ENCODE data around the gene CSTB. TPM values are rescaled to one million over a fixed set of nuclear protein-coding genes. Genes with fewer than 3 reads are reported as not detected.

The CSTB gene
- total RNA-seq, 4 donors from 2014 or later = 17.5 to 39.9 (median 27.9) TPM

- WGBS = 98% methylated on average over 9 of the region's 19 CpGs
- H3K4me3 ChIP-seq = no peak overlapping the region
- H3K27ac ChIP-seq = no peak overlapping the region
- H3K4me1 ChIP-seq = peaks cover 41% of the 10 kb centered on the region
- H3K27me3 ChIP-seq = no peaks in the 10 kb centered on the region
- H3K36me3 ChIP-seq = peaks cover 44% of the 10 kb centered on the region
- no peak for TF ChIP-seq POLR2AphosphoS5 (IDR thresholded peaks at IDR 0.05)
- TF ChIP-seq, protein P1, sequence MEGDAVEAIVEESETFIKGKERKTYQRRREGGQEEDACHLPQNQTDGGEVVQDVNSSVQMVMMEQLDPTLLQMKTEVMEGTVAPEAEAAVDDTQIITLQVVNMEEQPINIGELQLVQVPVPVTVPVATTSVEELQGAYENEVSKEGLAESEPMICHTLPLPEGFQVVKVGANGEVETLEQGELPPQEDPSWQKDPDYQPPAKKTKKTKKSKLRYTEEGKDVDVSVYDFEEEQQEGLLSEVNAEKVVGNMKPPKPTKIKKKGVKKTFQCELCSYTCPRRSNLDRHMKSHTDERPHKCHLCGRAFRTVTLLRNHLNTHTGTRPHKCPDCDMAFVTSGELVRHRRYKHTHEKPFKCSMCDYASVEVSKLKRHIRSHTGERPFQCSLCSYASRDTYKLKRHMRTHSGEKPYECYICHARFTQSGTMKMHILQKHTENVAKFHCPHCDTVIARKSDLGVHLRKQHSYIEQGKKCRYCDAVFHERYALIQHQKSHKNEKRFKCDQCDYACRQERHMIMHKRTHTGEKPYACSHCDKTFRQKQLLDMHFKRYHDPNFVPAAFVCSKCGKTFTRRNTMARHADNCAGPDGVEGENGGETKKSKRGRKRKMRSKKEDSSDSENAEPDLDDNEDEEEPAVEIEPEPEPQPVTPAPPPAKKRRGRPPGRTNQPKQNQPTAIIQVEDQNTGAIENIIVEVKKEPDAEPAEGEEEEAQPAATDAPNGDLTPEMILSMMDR (IDR thresholded peaks at IDR 0.05) = no peak
- TF ChIP-seq POLR2A (IDR thresholded peaks at IDR 0.05) = no peak
- TF ChIP-seq EP300 (IDR thresholded peaks at IDR 0.05) = no peak
- no peaks in the 10 kb centered on the region for H3K9me3 ChIP-seq
- no peak for DNase-seq (ENCODE audit: low spot score in 2 of 2)
Observed at GRCh38 chr21:43759651-43760050, 16.5 kb downstream of the CSTB start.

GRCh38 chr21:43758811-43759210, 17.3 kb downstream of the CSTB start:
- Histone ChIP-seq H3K27ac (peak overlapping the region; percentile 60), H3K36me3 (peaks cover 53% of the 10 kb centered on the region), H3K27me3 (no peaks in the 10 kb centered on the region), H3K4me3 (no peak overlapping the region), H3K9me3 (no peaks in the 10 kb centered on the region), H3K4me1 (peaks cover 41% of the 10 kb centered on the region)
- DNase-seq (ENCODE audit: low spot score in 2 of 2) = no peak
- 59% methylated on average over 10 of the region's 10 CpGs for WGBS
- no peak for TF ChIP-seq POLR2AphosphoS5 (IDR thresholded peaks at IDR 0.05)
- TF ChIP-seq POLR2A (IDR thresholded peaks at IDR 0.05) = no peak
- TF ChIP-seq, protein P1 (IDR thresholded peaks at IDR 0.05) = no peak
- no peak for TF ChIP-seq EP300 (IDR thresholded peaks at IDR 0.05)

DNA sequence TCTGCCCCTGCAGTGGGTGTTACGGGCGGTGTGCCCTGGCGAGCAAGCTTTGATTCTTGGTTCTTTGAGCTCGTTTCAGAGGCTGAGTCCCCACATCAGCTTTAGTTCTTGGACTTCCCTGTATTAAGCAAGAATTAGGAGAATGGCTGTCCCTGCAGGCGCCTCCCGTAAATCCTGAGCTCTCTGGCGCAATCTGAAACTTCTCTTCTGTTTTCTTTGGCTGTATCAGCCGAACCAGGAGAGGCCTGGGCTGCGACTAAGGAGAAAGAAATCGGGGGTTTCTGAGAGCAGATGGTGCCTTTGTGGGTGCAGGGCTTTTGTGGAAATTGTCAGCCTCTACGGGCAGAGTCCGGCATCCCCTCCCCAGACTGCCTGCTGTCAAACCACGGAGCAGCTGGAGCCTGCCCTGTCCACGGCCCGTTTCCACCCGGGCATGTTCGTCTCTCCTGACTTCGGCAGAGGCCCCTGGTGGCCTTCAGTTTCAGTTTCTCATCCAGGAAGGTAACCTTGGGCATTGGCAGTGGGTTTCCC, 17.9 kb downstream of the CSTB start:
- no peaks in the 10 kb centered on the region for H3K27me3 ChIP-seq
- DNase-seq (ENCODE audit: low spot score in 2 of 2) = no peak
- H3K4me3 ChIP-seq = peak overlapping the region; percentile 15
- TF ChIP-seq, protein P1 (IDR thresholded peaks at IDR 0.05) = no peak
- no peak for TF ChIP-seq POLR2A (IDR thresholded peaks at IDR 0.05)
- TF ChIP-seq EP300 (IDR thresholded peaks at IDR 0.05) = no peak
- no peak for TF ChIP-seq POLR2AphosphoS5 (IDR thresholded peaks at IDR 0.05)
- 31% methylated on average over 17 of the region's 18 CpGs for WGBS
- no peaks in the 10 kb centered on the region for H3K9me3 ChIP-seq
- H3K36me3 ChIP-seq = peaks cover 59% of the 10 kb centered on the region
- H3K4me1 ChIP-seq = peaks cover 41% of the 10 kb centered on the region
- peak overlapping the region; percentile 60 for H3K27ac ChIP-seq

GRCh38 chr21:43757601-43758000, 18.5 kb downstream of the CSTB start:
- peak overlapping the region; percentile 60 for H3K27ac ChIP-seq
- peaks cover 65% of the 10 kb centered on the region for H3K36me3 ChIP-seq
- no peak for TF ChIP-seq POLR2AphosphoS5 (IDR thresholded peaks at IDR 0.05)
- TF ChIP-seq EP300 (IDR thresholded peaks at IDR 0.05) = no peak
- TF ChIP-seq POLR2A (IDR thresholded peaks at IDR 0.05) = no peak
- TF ChIP-seq, protein P1 (IDR thresholded peaks at IDR 0.05) = no peak
- no peak for DNase-seq (ENCODE audit: low spot score in 2 of 2)
- no peaks in the 10 kb centered on the region for H3K27me3 ChIP-seq
- peak overlapping the region; percentile 15 for H3K4me3 ChIP-seq
- 65% methylated on average over 11 of the region's 16 CpGs for WGBS
- no peaks in the 10 kb centered on the region for H3K9me3 ChIP-seq
- peaks cover 36% of the 10 kb centered on the region for H3K4me1 ChIP-seq

GRCh38 chr21:43755820-43756594, 20.1 kb downstream of the CSTB start:
- no peaks in the 10 kb centered on the region for H3K9me3 ChIP-seq
- no peaks in the 10 kb centered on the region for H3K27me3 ChIP-seq
- no peak for TF ChIP-seq EP300 (IDR thresholded peaks at IDR 0.05)
- TF ChIP-seq, protein P1 (IDR thresholded peaks at IDR 0.05) = no peak
- TF ChIP-seq POLR2A (IDR thresholded peaks at IDR 0.05) = no peak
- TF ChIP-seq POLR2AphosphoS5 (IDR thresholded peaks at IDR 0.05) = no peak
- DNase-seq (ENCODE audit: low spot score in 2 of 2) = no peak
- H3K36me3 ChIP-seq = peaks cover 73% of the 10 kb centered on the region
- WGBS = 98% methylated on average over 27 of the region's 37 CpGs
- H3K27ac ChIP-seq = no peak overlapping the region
- no peak overlapping the region for H3K4me3 ChIP-seq
- peaks cover 30% of the 10 kb centered on the region for H3K4me1 ChIP-seq
